ENCODE measurements around the gene UBE2J2.

The UBE2J2 gene

DNA sequence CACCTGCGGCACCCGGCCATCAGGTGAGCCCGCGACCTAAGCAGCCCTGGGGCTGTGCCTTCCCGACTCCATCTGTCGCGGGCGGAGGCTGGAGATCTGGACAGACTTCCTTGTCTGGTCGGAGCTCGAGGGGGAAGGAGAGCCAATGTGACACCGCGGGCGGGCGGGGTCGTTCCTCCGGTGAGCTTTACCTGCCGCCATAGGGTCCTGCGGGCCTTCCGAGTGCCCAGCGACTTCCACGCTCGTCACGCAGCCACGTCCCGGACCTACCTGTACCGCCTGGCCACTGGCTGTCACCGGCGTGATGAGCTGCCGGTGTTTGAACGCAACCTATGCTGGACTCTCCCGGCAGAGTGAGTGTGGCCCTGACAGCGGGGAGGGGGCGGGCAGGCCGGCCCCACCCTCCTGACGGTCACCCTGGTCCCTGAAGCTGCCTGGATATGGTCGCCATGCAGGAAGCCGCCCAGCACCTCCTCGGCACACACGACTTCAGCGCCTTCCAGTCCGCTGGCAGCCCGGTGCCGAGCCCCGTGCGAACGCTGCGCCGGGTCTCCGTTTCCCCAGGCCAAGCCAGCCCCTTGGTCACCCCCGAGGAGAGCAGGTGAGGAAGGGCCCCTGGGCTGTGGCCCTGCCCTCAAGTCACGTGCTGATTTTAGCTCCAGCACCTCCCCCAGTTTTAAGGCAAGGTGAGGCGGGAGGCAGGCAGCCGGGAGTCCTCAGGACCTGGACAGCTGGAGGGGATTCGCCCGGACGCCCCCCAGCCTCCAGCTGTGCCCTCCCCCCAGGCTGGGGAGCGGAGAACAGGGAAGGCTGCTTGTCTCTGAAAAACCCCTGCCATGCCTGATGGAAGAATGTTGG, 35.8 kb upstream of the UBE2J2 start:
- no peak for DNase-seq

DNA sequence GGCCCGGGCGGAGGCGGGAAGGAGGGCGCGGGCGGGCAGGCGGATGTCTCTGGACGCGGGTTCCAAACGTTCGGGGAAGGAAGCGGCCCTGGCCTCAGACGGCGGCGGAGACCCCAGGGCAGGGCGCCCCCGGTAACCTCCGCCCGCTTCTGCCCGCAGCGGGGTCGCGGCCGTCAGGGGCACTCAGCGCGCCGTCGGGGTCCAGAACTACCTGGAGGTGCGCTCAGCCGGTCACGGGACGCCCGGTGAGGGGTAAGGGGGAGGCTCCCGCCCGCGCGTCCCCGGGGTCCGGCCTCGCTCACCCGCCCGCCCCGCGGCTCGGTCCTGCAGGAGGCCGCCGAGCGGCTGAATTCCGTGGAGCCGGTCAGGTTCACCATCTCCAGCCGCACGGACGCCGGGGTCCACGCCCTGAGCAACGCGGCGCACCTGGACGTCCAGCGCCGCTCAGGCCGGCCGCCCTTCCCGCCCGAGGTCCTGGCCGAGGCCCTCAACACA, 35.1 kb upstream of the UBE2J2 start:
- DNase-seq: no peak

DNA sequence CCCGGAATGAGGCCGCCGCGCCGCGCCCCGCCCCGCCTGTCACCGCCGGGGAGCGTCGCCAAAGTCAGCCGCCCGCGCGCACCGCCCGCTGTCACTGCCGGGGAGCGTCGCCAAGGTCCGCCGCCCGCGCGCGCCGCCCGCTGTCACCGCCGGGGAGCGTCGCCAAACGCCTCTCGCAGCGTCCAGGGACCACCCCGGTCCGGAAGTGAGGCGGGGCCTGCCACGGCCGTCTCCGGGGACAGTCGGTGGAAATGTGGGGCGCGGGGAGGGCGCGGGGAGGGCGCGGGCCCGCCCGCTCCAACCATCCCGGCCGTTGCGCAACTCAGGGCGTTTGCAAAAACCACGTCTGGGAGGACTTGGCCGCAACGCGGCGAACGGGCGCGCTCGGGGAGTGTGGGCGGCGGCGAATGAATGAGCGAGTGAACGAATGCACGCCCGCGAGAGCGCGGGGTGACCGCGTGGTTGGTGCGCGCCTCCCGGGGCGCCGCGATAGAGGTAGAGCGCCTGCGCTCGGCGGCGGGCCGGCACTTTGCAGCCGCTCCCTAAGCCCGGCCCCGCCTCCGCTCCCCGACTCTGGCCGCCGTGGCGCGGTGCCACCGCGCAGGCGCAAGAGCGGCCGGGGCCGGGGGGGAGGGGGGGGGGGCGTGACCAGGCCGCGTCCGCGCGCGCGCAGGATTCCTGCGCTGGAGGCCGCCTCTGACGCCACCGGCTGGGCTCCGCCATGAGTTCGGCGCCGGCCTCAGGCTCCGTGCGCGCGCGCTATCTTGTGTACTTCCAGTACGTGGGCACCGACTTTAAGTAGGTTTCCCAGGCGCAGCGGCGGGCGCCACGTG, 34.5 kb upstream of the UBE2J2 start, which contains the start of the genes ACAP3 and PUSL1:
Gene ACAP3 (minus strand): TSS at position 8 of the 833 bp plus-strand sequence. CDS start 115 bp downstream, outside the sequence.
Gene PUSL1 (plus strand): TSS at position 675 of the 833 bp plus-strand sequence. CDS start 47 bp downstream, at position 722.
- peak; percentile 80 for DNase-seq

DNA sequence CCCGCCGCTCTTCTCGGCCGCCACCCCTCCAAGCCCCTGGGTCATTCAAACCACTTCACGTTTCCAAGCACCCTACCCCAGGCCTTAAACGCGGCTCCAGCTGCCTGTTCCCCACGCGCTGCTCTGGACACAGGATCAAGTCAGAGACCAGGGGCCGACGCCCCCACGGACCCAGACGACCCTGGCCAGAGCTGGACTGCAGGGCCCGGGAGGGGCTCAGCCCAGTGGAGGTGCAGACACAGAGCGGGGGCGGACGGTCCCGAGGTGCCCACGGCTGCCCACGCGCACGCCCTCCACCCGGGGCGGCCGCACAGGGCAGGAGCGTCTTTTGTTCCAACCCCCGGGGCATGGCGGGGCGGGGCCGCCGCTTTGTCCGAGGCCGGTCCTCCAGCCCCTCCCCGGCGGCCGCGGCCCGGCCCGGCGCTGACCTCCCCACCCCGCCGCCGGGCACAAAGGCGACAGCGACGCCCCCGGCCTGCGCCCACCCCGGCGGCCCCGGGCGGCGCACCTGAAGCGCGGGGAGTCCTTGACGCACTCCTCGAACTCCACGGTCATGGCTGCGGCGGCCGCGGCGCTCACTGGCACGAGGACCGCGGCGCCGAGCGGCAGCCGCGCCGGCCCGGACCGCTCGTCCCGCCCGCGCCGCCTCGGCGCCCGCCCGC, 33.7 kb upstream of the UBE2J2 start:
- DNase-seq: no peak

DNA sequence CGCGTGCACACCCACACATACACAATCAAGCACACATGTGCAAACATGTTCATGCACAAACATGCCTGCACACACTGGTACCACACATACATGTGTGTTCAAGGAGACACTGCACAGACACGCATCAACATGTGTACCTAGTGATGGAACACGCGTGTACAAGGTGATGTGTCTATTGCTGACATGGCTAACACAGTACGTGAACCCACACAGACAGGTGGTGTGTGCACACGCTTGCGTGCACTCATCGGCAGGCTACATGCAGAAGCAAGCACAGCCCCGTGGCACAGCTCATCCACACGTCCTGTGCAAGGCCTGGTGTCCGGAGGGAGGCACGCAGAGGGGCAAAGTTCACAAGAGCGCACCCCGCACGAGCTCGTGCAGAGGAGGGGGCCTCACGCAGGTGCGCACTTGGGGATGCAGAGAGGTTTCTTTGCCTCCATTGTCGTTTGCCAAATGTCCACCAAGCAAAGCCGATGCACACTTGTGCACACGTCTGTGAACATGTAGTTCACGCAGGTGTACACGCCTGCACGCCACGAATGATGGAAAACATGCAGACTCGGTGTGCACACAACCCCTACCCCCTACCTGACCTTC, 33.1 kb upstream of the UBE2J2 start:
- no peak for DNase-seq

DNA sequence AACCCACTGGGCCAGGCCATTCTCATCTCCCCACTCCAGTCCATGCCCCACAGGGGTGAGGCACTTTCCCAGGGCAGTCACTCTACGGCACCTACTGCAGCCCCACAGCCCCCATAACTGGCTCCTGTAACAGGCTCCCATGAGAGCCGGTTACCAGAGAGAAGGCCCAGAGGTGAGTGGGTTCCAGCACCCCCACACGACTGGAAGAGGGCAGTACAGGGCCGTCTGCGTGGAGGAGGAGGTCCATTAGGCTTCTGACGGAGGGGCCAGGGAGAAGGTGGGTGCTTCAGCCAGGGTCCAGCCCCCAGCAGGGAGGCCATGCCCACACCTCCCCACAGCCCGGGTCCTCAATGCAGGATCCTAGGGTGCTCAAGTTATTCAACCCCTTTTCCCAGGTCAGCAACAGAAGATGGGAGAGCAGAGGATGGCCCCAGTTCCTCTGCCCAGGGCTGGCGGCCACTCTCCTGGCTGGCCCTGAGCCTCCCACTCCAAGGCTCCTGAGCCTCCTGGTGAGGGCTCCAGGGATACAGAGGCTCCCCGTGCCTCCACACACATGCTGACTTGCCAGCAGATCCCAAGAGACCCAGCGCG, 32.5 kb upstream of the UBE2J2 start:
- no peak for DNase-seq

DNA sequence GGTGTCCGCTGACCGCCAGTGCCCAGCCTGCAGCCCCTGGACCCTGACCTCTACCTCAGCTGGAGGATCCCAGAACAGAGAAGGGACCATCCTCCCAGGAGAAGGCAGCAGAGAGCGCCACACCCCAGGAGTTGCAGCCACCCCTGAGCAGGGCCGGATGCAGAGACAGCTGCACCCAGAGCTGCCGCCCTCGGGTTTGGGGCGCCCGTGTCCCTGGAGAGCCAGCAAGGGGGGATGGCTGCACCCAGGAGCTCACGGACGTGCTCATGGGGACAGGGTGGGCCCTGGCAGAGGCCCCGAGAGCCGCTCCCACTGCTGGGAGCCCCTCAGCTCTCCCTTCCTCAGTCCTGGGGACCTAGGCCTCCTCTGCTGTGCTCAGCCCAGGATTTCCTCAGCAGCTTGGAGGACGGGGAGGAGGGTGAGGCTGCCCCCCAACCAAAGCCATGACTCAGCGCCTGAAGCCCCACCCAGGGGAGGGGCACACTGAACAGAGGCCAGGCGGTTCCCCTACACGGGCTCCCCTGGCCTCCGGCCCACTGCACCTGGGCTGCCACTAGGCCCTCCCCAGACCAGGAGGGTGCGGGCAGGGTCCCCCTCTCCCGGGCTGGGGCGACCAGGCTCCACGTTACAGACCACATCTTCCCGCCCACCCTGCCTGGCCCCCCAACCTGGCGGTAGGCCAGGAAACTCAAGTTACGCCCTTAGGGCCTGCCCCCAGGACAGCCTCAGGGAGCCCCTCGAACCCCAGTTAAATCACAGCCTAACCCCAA, 31.8 kb upstream of the UBE2J2 start:
- DNase-seq: peak; percentile 43

DNA sequence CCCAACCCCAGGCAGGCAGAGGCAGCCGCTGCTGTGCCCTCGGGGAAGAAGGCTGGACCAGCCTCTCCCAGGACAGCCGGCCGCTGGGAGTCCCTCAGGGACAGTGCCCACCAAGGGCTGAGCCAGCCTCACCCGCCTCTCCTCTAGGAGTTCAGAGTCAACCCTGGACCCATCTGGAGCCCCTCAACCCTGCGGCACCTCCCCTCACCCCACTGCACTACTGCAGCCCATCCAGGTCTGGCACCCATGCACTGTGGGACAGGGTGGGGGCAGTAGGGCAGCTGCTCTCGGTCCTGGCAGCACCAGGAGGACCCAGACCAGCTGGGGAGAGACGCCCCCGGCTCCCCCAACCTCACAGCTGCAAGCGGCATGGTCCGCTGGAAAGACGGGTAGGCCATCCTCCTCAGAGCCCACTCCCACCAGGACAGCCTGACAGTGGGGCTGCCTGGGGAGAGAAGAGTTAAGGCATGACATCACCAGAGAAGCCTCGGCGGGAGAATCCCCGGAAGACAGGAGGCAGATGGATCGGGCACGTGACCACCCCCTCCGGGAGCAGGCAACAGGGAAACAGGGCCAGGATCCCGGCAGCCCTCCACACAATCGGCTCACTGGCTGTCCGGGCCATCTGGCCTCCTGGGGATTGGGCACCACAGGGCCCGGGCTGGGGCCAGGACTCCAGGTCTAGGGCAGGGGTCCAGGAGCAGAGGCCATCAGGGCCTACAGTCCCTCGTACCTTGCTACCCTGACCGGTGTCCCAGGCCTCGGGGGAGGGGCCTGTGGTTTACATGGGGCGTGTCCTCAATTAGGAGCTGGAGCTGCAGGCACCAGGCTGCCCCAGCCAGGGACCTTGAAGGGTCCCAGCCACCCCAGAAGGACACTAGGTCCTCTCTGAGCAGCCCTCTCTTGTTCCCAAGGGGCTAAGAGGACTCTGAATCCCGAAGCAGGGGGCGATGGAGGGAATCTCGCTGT, 31.0 kb upstream of the UBE2J2 start:
- DNase-seq: no peak

DNA sequence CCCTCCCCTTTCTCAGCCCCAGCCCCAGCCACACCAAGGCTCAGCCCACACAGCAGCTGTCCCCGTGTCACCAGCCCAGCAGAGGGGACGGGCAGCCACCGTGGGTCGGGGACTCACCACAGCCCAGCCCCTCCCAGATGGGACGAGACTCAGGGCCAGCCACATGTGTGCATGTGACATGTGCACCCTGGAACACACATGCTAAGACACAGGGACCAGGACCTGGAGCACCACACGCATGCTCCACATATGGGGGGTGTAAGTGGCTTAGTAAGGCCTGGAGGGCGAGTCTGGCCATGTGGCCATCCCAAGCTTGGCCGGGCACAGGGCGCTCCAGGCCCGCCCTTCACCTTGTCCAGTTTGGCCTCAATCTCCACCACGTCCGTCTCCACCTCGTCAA, 30.1 kb upstream of the UBE2J2 start:
- no peak for DNase-seq

DNA sequence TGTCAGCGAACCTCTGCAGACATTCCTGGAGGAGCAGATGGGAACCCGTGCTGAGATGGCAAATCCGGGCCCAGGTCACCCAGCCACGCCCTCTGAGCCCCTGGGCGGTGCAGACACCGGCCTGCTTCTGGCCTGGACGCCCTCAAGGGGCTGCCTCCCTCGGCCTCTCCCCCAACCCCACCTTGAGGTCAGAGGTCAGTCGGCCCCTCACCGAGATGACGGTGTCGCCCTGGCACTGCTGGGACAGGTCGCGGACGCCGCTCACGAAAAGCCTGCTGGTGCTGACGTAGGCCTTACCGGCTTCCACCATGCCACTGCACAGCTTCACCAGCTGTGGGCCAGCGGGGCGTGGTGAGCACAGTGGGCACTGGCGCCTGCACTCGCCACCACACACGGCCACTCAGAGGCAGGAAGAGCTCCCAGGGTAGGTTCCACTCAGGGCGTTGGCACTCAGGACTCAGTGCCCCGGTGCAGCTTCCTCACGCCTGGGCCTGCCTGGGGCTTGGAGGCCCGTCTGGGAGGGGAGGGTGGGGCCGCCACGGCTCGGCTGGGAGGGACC, 29.4 kb upstream of the UBE2J2 start:
- no peak for DNase-seq

DNA sequence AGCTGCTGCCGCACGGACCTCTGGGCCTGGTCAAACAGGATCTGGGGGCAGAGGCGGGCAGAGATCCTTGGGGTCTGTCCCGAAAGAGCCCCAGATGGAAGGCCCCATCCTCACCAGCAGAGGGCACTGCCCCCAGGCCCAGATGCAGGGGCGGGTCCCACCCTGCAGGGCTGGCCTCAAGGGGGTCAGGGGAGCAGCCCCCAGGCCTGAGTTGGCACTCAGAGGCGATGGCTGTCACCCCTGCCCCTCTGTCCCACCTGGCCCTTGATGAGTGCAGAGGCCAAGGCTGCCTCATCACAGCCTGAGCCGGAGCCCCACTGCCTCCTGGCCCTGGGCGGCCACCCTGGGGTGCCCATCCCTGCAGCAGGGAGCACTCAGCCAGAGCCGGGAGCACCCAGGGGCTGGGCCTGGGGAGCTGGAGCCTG, 28.4 kb upstream of the UBE2J2 start:
- DNase-seq: no peak

DNA sequence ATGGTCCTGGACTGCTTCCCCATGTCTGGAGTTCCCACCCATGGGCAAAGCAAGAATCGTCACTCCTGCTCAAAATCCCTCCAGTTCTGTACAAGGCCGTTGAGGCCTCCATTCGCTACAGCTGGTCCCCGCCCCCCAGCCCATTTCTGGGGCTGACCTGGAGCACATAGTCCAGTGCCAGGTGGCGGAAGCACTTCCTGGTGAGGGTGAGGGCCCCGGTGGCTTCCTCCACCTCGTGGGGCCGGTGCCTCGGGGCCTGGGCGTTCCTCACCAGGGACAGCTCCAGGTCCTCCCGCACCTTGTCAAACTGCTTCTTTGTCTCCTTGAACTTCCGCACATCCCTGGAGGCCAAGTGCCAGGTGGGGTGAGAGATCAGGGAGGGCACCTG, 26.7 kb upstream of the UBE2J2 start:
- no peak for DNase-seq

DNA sequence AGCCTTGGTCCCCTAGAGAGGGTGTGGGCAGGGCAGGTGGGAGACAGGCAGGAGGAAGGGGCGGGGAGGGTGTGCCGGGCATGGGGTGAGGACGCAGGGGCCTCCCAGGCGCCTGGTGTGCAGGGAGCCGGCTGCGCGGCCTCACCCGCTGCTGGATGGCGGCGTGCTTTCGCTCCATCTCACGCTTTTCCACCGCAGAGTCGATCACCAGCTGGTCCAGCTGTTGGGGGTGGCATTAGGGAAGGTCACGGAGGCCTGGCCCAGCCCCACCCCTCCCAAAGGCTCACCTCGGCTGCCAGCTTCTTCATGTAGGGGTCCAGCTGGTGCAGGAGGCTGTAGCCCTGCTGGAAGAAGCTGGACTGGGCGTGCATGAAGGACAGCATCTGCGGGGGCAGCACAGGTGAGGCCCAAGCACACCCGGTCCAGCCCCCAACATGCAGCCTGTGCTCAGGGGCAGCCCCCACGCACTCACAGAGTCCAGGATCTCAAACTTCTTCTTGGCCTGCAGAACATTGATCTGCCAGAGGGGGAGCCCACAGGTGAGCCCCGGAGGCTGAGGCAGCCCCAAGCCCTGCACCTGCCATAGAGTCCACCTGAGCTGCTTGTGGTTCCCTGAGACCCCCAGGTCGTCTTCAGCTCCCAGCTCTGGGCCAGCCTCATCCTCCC, 26.2 kb upstream of the UBE2J2 start:
- DNase-seq: no peak

DNA sequence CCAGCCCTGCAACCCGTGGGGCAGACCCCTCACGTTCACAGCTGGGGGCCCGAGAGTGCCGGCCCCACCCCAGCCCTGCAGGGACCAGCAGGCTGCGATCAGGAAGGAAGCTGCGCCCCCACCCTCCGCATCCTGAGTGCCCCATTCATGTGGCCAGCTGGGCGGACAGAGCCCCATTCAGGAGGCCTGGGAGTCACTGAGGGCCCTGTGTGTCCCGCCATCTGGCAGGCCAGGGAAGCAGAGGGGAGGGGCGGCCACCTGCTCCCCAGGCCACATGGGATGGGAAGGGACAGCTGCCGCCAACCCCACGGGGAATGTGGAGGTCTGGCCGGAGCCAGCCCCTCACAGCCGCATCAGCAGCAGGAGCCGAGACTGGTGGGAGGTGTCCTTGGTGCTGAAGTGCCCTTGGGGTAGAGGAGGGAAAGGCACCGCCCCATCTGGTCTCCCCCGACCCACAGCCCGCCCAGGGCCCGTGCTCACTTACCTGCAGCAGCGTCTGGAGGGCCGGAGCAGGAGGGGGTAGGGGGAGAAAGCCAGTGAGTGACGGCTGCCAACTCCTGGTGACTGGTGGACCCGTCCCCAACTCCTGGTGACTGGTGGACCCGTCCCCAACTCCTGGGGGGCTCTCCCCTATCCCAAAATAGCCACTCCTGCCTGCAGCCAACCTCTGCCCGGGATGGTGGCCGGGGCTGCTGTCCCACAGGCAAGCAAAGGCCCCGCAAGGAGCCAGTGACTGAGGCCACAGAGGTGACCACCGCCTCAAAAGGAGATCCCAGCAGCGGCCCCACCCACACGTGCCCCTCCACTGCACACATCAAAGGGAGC, 25.4 kb upstream of the UBE2J2 start:
- DNase-seq: no peak

DNA sequence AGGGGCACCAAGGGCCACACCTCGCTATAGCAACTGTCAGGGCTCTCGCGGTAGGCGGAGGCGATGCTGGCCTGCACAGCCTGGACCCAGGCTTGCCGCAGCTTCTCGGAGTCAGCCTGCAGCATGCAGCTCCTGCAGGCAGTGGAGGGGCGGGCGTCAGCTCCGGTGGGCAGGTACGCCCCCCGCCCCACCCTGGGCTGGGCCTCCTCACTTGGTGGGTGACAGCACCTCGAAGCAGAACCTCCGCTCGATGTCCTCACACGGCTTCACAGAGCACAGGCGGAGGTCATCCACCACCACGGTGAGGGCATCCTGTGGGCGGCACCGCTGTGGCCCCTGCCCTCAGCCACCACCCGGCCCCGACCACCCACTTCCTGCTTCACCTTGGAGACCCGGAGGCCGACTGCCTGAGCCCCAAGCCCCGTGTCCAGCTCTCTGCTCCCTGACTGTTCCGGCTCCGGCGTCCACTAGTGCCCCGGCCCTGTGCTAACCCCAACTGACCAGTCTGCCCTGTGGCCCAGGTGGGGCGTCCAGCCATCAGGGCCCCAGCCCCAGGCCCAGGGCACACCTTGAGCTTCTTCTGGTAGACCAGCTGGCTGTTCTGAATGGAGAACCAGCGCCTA, 24.3 kb upstream of the UBE2J2 start:
- no peak for DNase-seq

DNA sequence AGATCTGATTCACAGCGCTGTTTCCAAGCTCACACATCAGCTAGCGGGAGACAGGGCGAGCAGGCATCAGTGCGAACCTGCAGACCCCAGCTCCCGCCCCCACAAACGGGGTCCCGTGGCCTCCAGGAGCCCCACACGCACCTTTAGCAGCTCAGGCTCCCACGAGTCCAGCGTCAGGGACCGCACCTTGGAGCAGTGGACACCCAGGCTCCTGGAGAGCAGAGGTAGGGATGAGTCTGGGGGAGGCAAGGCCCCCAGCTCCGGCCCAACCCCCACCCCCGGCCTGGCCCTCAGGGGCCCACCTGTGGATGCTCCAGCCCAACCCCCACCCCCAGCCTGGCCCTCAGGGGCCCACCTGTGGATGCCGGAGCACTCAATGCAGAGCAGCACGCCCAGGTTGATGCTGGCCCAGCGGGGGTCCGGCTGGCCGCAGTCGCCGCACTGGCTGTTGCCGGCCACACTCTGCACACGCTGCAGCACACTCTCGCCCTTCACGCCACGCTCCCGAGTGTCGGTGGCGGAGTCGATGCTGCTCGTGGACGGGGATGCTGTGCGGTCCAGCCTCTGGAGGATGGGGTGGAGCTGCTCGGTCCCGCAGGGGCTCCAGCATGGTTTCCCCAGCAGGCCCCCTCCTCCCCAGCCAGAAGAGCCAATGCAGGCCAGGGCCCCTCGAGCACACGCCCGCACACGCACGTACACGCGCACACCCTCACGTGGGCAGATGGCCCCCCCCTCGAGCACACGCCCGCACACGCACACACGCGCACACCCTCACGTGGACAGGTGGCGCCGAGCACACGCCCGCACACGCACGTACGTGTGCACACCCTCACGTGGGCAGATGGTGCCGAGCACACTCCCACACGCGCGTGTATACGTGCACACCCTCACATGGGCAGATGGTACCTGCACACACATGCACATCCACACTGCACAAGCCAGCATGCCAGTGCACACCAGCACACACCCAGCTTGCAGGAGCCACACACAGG, 22.7 kb upstream of the UBE2J2 start:
- DNase-seq: no peak
